GM12878 (cell line): Measurements from ENCODE around the gene IQGAP3. TPM values are rescaled to one million over a fixed set of nuclear protein-coding genes. Genes with fewer than 3 reads are reported as not detected.

Experiments used
- ATAC-seq: fragments of 200-7000 bp; cut with Tn5 transposase; 3 replicates; pipeline ENCODE4 v1.9.1; 2020; ENCODE audit warnings: mild to moderate bottlenecking, moderate library complexity
- BruUV-seq: library from RNA; stranded (reverse); fragments of 400-500 nt; replicated peaks from 2 replicates; lab custom pipeline; 2021; lab: Mats Ljungman, UMichigan
- CTCF ChIA-PET: fragments of 300-600 bp; sonication (Branson Sonifier 250); formaldehyde crosslinking; extraction: SDS; loops from one replicate; lab custom pipeline; 2021; ENCODE audit warnings: inconsistent platforms; lab: Yijun Ruan, JAX
- POLR2A ChIA-PET: fragments of 350-600 bp; formaldehyde crosslinking; extraction: SDS; loops from one replicate; lab custom pipeline; 2021; ENCODE audit warnings: inconsistent platforms; lab: Charles Lee
- RAD21 ChIA-PET: fragments of 300-600 bp; sonication (Branson Sonifier 250); formaldehyde crosslinking; loops from one replicate; lab custom pipeline; 2023; ENCODE audit warnings: antibody characterized with exemption; ENCODE audit not compliant: unreplicated experiment; lab: Charles Lee
- SMC1A ChIA-PET: fragments of 300-600 bp; sonication (Branson Sonifier 250); formaldehyde crosslinking; loops from one replicate; lab custom pipeline; 2023; ENCODE audit not compliant: unreplicated experiment, uncharacterized antibody; lab: Charles Lee
- DNase-seq: peaks from one replicate; pipeline ENCODE4 v3.0.0-alpha.2; 2011; ENCODE audit warnings: low read depth, low spot score
- FAIRE-seq: peaks from 3 replicates; lab custom pipeline; 2011; peaks lifted over from hg19 to GRCh38; lab: Jason Lieb, UNC
- H2AFZ ChIP-seq: 2 replicates; pipeline ENCODE4 v1.6.0; 2011; ENCODE audit warnings: low read depth, low read length, control low read depth; ENCODE audit not compliant: control insufficient read depth
- H3K27ac ChIP-seq: 2 replicates; pipeline ENCODE4 v1.5.1; 2011; ENCODE audit warnings: control low read depth; ENCODE audit not compliant: control insufficient read depth, insufficient read depth
- H3K27me3 ChIP-seq, 2 experiments: replicated peaks in 1 of 2; 2 replicates each; pipeline versions ENCODE4 v1.6.0 to v1.6.1; 2011; ENCODE audit warnings: low read length in 1 of 2; ENCODE audit not compliant: control insufficient read depth in 2 of 2, insufficient read depth in 2 of 2
- H3K36me3 ChIP-seq, 2 experiments: 2 replicates each; pipeline ENCODE4 v1.5.1; 2011; ENCODE audit warnings: low read length in 1 of 2; ENCODE audit not compliant: control insufficient read depth in 2 of 2, insufficient read depth in 2 of 2
- H3K4me1 ChIP-seq: 2 replicates; pipeline ENCODE4 v1.6.1; 2011; ENCODE audit warnings: mild to moderate bottlenecking, low read length, moderate library complexity, mixed read lengths; ENCODE audit not compliant: control insufficient read depth, insufficient read depth
- H3K4me2 ChIP-seq: 2 replicates; pipeline ENCODE4 v1.6.0; 2011; ENCODE audit warnings: control low read depth; ENCODE audit not compliant: control insufficient read depth, insufficient read depth
- H3K4me3 ChIP-seq: fragments of 200-600 bp; sonication (generic); 2 replicates; pipeline ENCODE4 v1.5.1; 2016
- H3K79me2 ChIP-seq: 2 replicates; pipeline ENCODE4 v1.6.0; 2011; ENCODE audit warnings: low read length; ENCODE audit not compliant: control insufficient read depth, insufficient read depth
- H3K9ac ChIP-seq: 2 replicates; pipeline ENCODE4 v1.8.0; 2011; ENCODE audit warnings: low read length, control low read depth, mixed read lengths; ENCODE audit not compliant: control insufficient read depth, insufficient read depth
- H3K9me3 ChIP-seq: replicated peaks from 3 replicates; pipeline ENCODE4 v1.5.1; 2011; ENCODE audit warnings: mild to moderate bottlenecking, low read length; ENCODE audit not compliant: control insufficient read depth, insufficient read depth
- H4K20me1 ChIP-seq: 2 replicates; pipeline ENCODE4 v1.6.0; 2011; ENCODE audit not compliant: control insufficient read depth, insufficient read depth
- CBFB ChIP-seq: IDR thresholded peaks from 2 replicates; pipeline ENCODE4 v1.6.1; 2016; ENCODE audit warnings: antibody characterized with exemption, low read depth
- FOS ChIP-seq: IDR thresholded peaks from 3 replicates; pipeline ENCODE4 v1.6.1; 2011; ENCODE audit warnings: borderline replicate concordance; ENCODE audit not compliant: insufficient read length; ENCODE audit errors: extremely low read depth
- FOXK2 ChIP-seq: fragments of 450-650 bp; IDR thresholded peaks from 2 replicates; pipeline ENCODE4 v1.6.1; 2017; ENCODE audit warnings: mild to moderate bottlenecking, moderate library complexity
- HDAC6 ChIP-seq: fragments of 200-600 bp; sonication (generic); IDR thresholded peaks from one replicate; pipeline ENCODE4 v1.8.0; 2017; ENCODE audit warnings: antibody characterized with exemption; ENCODE audit not compliant: unreplicated experiment
- MLLT1 ChIP-seq: fragments of 450-650 bp; IDR thresholded peaks from 2 replicates; pipeline ENCODE4 v1.6.1; 2016; ENCODE audit warnings: mild to moderate bottlenecking
- NFYA ChIP-seq: IDR thresholded peaks from 2 replicates; pipeline ENCODE4 v1.6.1; 2011; ENCODE audit warnings: low read depth, mild to moderate bottlenecking, low read length, improper control_type of control experiment, borderline replicate concordance
- NFYB ChIP-seq: IDR thresholded peaks from 2 replicates; pipeline ENCODE4 v1.6.1; 2011; ENCODE audit warnings: low read depth, mild to moderate bottlenecking, low read length, improper control_type of control experiment, moderate library complexity; ENCODE audit not compliant: insufficient read depth
- PKNOX1 ChIP-seq: fragments of 450-650 bp; IDR thresholded peaks from 2 replicates; pipeline ENCODE4 v1.6.1; 2016; ENCODE audit warnings: mild to moderate bottlenecking
- POLR2A ChIP-seq: IDR thresholded peaks from 2 replicates; pipeline ENCODE4 v1.6.1; 2011; ENCODE audit warnings: low read depth, mild to moderate bottlenecking, low read length
- ZBTB40 ChIP-seq: fragments of 450-650 bp; IDR thresholded peaks from 2 replicates; pipeline ENCODE4 v1.6.1; 2016; ENCODE audit warnings: mild to moderate bottlenecking, moderate library complexity, borderline replicate concordance
- ZNF384 ChIP-seq: IDR thresholded peaks from 2 replicates; pipeline ENCODE4 v1.6.1; 2012; ENCODE audit warnings: low read depth, mild to moderate bottlenecking, low read length, improper control_type of control experiment, borderline replicate concordance
- ZNF622 ChIP-seq: fragments of 450-650 bp; IDR thresholded peaks from 2 replicates; pipeline ENCODE4 v1.6.1; 2017; ENCODE audit warnings: mild to moderate bottlenecking, inconsistent platforms
- WGBS: methylation state at CpG from one replicate; pipeline ENCODE4 v1.1.6; 2016; ENCODE audit warnings: low lambda C conversion rate; ENCODE audit not compliant: insufficient replicate concordance, insufficient coverage; ENCODE audit errors: missing lambda C conversion rate; 5-methylcytosine and 5-hydroxymethylcytosine counted together
- in situ Hi-C: fragments of 300-500 bp; cut with MboI; formaldehyde crosslinking; loops from 9 replicates; pipeline ENCODE4 v1.14.3; 2018; ENCODE audit warnings: mixed read lengths
- intact Hi-C: fragments of 100-400 bp; cut with micrococcal nuclease; formaldehyde crosslinking; loops from one replicate; pipeline ENCODE4 v1.14.2; 2022; ENCODE audit not compliant: unreplicated experiment
- polyA plus RNA-seq, 11 experiments: library from polyadenylated mRNA; depleted of rRNA in 4 of 11; unstranded in 6 of 11; stranded (reverse) in 5 of 11; fragments of >200 nt; fragmentation: Nextera tagmentation in 4 of 11; fragmentation: Illumina TruSeq in 1 of 11; extraction: Ambion mirVana in 4 of 11; extraction: Trizol in 1 of 11; gene quantifications; 1 replicate in 1 of 11; 2 replicates in 10 of 11; pipeline versions ENCODE4 v1.2.1 to v1.2.3, GENCODE V29; 2011 to 2016; ENCODE audit warnings: inconsistent platforms in 2 of 11, missing spikeins in 2 of 11, low read depth in 1 of 11
- total RNA-seq, 4 experiments: library from RNA; depleted of rRNA in 3 of 4; stranded (reverse); fragments of >200 nt in 3 of 4; fragmentation: Illumina TruSeq in 1 of 4; extraction: Trizol in 1 of 4; gene quantifications; 2 replicates each; pipeline versions ENCODE4 v1.2.1 to v1.2.3, GENCODE V29; 2013 to 2021

The IQGAP3 gene
- total and polyA plus RNA-seq, 10 of the 15 experiments (the other 5 are each of a cell fraction or from before 2014, with no cell fraction given) = 1.1 to 10.7 (median 7.9) TPM

GRCh38 chr1:156513185-156513584 is 59.2 kb downstream of the IQGAP3 start:
- TF ChIP-seq ZNF622 (no peak), NFYA (no peak), FOS (no peak), ZBTB40 (no peak), POLR2A (no peak), FOXK2 (no peak), HDAC6 (no peak), CBFB (no peak), MLLT1 (no peak), PKNOX1 (no peak), NFYB (no peak), ZNF384 (no peak)
- Histone ChIP-seq H3K79me2 (no peaks in the 10 kb centered on the region), H3K9me3 (no peaks in the 10 kb centered on the region), H3K4me2 (no peak overlapping the region), H3K9ac (no peak overlapping the region), H3K4me3 (no peak overlapping the region), H2AFZ (no peak overlapping the region), H3K27ac (no peak overlapping the region), H3K36me3 (no peaks in the 10 kb centered on the region), H4K20me1 (no peaks in the 10 kb centered on the region), H3K4me1 (peaks cover 8% of the 10 kb centered on the region), H3K27me3 (no peaks in the 10 kb centered on the region)
- DNase-seq (no peak), ATAC-seq (no peak), FAIRE-seq (no peak)
- in situ Hi-C loops (no loop called here), intact Hi-C loops (no loop called here)
- no TSS peak for BruUV-seq
- ChIA-PET CTCF (interaction anchor here (1.1 kb wide), 1 partner anchor 11 kb away, joined by 3 read pairs; no protein-coding TSS in a partner anchor), SMC1A (interaction anchor here (1.3 kb wide), 1 partner anchor 12 kb away, joined by 4 read pairs; no protein-coding TSS in a partner anchor), POLR2A (interaction anchor here (1.0 to 1.2 kb wide), 2 partner anchors 11 to 80 kb away, joined by 3 read pairs; no protein-coding TSS in a partner anchor), RAD21 (no interaction called here)
- WGBS = 84% methylated on average over 9 of the region's 9 CpGs
